Fibroblast of skin of left biceps (primary cell): ENCODE data around the gene ST6GAL2.

ENCODE experiments used
- DNase-seq, 2 experiments: peaks; one replicate each; pipeline ENCODE4 v3.0.0-alpha.2; 2013; ENCODE audit warnings: low read depth in 2 of 2

Gene ST6GAL2

DNA sequence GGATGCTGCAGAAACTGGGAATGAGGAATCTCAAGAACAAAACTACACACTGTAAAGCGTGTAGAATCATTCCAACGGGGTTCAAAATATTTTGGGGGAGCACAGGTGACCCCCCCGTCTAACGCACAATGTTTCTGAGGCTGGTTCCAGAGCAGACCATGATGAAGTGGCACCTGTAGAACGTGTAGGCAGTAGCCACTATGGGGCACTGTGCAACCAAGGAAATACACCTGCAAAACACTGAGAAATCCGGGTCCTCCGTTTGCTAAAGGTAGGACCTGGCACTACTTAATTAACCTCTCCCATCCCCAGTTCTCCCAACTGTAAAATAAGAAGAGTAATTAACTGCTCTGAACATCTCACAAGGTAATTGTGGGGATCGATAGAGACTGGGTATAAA is 22.6 kb downstream of the ST6GAL2 start:
- DNase-seq = no peak

- DNase-seq = no peak
Measured at GRCh38 chr2:106859498-106859897, 26.5 kb downstream of the ST6GAL2 start.

DNA sequence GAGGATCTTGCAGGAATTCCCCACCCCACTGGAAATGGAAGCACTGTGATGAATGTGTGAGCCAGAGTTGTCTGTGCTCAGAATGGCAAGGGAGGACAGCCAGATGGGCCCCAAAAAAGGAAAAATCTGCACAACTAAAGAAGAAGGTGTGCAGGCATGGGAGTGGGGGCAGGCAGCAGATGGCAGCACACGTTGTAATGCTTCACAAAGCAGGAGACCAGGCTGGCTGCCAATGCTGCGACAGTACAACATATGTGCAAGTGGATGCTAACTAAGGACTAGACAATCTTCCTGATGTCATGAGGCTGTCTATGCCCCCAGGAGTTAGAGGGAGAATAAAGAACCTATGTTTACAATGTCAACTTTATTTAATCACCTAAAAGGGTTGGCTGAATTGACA is 27.2 kb downstream of the ST6GAL2 start:
- DNase-seq = no peak

GRCh38 chr2:106857882-106858478 is 28.0 kb downstream of the ST6GAL2 start:
- no peak for DNase-seq

DNA sequence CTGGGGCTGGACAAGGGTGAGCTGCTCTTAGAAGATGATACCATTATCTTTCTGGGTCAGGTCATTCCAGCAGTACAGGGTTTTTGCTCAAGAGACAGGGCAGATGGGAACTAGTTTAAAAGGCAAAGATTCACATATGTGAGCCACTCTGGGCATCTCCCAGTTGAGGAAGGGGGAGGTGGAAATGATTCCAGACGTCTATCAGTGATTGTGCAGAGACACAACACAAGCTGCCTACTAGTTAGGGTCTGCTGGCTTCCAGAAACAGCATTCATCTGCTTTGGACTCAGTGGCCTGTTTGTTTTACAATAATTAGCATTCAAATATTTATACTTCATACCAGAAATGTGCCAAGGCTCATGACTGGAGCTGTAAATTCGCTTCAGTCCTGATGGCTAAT is 32.3 kb downstream of the ST6GAL2 start:
- DNase-seq = no peak

GRCh38 chr2:106851881-106852501 is 34.0 kb downstream of the ST6GAL2 start:
- no peak for DNase-seq

DNA sequence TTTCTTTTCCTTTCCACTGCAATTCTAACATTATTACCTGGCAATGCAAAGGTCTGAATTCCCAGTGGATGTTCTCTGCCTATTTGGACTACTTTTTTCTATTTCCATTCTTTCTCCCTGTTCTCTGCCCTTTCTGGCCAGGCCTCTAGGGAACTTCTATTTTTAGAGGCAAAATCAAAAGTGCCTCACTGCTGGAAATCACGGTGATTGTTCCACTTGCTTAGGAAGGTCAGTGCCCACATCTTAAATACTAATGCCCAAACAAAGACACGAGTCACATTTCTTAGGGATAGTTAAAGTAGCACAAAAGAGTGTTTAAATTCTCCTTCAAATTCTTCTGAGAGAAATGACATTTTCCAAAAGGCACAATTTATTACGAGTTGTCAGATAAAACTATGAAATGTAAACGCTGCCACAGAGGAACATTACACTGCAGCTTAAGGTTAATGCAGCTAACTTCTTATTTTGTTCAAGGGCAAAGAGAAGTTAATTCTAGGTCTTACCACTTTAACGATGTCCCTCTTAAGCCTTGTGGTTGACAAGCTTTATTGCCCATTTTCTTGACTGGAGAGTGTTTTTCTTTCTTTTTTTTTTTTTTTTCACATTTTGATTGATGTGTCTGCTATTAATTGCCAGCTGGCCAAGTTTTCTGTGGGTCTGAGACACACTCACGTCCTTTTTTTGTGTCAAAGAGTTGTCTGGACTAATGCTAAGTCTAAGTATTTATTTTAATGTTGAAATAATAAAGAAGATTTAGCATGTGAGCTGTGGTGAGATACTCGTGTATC is 34.7 kb downstream of the ST6GAL2 start:
- no peak for DNase-seq

- DNase-seq = no peak
Measured at GRCh38 chr2:106849253-106849652, 36.7 kb downstream of the ST6GAL2 start.

DNA sequence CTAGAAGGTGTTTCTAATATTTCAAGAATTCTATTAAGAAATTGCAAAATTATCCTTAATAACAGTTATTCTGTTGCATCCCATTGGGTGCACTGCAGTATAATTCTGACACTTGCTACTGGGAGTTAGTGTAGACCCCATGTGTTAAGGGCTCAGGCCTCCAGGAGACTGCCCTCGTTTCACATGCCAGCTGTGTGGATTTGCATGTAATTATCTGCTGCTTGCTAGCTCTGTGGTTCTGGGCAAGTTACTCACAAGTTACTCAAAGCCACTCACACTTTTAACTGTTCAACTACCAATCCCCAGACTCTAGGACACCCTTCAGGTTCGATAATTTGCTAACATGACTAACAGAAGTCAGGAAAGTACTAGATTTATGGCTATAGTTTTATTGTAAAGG is 38.6 kb downstream of the ST6GAL2 start:
- DNase-seq = no peak

GRCh38 chr2:106845716-106846115 is 40.3 kb downstream of the ST6GAL2 start:
- no peak for DNase-seq

DNA sequence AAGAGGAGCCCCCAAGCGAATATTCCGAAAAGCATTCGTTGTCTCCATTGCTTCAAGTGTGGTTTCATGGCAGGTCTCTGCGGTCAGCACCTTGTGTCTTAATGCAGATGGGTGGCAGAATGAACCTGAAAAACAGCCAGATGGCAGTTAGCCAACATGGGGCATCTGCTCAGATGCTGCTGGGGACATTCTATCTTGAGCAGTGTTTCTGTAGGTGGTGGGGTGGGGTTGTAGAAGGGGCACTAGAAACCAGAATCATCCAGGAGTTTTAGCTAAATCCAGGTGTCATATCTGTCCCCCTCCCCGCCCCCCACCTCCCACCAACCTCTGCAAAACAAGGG is 42.1 kb downstream of the ST6GAL2 start:
- no peak for DNase-seq

DNA sequence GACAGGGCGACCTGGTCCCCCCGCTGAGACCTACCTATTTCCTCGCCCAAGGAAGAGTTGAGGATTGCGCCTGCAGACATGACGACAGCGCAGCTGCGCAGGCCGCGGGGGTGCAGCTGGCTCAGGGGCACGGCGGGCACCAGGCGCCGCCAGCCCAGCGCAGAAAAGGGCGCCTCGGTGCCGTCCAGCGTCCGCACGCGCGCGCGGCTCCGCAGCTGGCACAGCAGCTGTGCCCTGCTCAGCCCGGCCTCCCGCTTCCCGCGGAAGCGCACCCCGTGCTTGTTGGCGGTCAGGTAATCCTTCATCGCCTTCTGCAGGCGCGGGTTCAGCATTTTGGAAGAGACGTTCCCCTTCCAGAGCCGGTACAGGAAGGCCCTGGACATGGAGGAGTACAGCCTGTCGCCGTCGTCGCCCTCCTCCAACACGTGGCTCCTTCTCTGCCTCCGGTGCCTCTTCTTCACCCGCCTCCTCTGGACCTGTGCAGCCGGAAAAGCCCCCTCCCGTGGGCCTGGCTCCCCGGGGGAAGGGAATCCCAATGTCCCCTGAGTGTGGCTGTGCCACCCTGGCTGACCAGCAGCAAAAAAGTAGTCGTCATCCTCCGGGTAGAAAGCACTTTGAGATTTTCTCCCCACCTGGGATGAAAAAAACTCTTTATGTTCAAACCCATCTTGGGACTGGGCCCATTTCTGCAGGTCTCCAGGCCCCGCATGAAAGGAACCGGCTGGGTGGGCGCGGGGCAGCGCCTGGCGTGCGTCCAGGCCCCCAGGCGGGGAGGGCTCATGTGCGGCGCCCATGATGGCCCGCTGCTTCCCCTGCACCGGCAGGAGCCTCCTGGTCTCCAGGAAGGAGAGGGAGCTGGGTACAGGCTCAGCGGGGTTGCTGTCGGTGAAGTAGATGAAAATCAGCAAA is 42.7 kb downstream of the ST6GAL2 start:
- no peak for DNase-seq

GRCh38 chr2:106841886-106842645 is 43.9 kb downstream of the ST6GAL2 start:
- no peak for DNase-seq

DNA sequence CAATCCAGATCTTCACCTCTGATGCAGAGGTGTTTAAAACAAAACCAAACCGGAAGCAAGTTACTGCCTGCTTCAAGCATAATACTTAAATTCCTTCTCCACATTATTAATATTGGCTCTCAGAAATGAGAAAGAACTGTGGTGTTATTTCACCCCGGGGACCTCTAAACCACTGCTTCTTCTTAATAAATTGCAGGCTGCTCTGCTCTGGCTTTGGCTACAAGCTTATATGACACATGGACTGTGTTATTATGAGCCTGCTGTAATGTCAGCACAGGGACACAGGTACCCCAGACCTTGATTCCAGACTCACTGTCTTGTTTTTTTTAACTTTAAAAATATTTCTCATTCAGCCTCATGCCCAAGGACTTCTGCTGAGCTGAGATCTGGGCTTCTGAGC is 45.1 kb downstream of the ST6GAL2 start:
- DNase-seq = no peak

GRCh38 chr2:106839849-106840595 is 45.9 kb downstream of the ST6GAL2 start:
- no peak for DNase-seq

DNA sequence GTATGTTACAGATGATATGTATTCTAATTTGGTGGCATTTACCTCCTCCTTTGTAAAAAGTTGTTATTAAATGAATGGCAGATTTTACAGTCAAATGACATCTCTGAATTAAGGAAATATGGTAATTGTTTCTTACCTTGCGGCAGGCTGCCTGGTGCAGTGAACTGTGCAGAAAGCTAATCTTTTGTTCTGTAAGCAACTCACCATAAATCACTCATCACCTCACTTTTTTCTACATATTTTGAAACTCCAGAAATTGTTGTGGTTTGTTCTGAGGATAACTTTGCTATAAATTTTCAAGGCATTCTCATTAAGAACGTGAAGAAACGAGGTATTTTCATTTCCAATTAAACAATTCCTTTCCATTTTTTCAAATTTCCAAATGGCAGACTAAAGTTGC is 52.7 kb downstream of the ST6GAL2 start:
- DNase-seq = peak; percentile 12 to 29

GRCh38 chr2:106831816-106832569 is 54.0 kb downstream of the ST6GAL2 start:
- no peak for DNase-seq

- DNase-seq = no peak
Measured at GRCh38 chr2:106831241-106831640, 54.7 kb downstream of the ST6GAL2 start.

DNA sequence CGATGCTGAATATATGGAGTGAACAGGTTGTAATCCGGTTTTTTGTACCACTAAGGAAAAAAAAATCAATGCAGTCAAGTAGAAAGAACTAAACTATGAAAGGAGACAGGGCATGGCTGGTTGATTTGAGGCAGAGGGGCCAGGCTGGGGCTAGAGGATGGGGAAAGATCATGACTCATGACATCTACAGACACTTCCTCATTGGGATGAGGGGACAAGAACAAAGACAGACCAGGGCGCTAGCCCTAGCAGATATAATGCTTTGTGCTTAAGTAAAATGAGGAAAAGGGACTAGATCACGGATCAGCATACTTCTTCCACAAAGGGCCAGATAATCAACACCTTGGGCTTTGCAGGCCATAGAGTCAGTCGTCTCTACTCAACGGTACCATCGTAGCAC is 55.8 kb downstream of the ST6GAL2 start:
- no peak for DNase-seq

DNA sequence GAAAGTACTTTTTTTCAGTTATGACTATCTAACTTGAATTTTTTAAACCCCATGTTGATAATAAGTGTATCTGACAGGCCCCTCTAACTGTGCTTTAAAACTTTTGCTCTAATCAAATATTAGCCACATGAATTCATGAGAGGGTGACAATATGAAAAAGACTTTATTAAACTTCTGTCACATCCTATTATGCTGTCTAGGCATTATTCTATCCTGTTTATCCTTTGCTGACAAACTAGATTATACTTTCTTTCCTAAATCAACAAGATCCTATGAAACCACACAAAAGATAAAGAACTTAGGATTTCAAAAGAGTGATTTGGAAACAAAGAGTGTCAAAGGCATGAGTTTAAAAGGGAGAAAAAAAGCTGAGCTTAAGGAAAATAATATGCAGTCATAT is 57.8 kb downstream of the ST6GAL2 start:
- no peak for DNase-seq
